Activated CD4-positive, alpha-beta memory T cell treated with anti-CD3 and anti-CD28 coated beads, Interleukin-2, amount 10 ng/mL, durations not matched to agents 7 days and 5 days (primary cell): ENCODE measurements around the gene FDXACB1. TPM values are rescaled to one million over a fixed set of nuclear protein-coding genes. Genes with fewer than 3 reads are reported as not detected.

Experiments used
- CTCF ChIA-PET: fragments of 350-600 bp; sonication (Branson Sonifier 250); formaldehyde crosslinking; loops from one replicate; lab custom pipeline; 2021; ENCODE audit warnings: antibody characterized with exemption, inconsistent platforms; lab: Charles Lee
- POLR2A ChIA-PET: fragments of 350-600 bp; sonication (Branson Sonifier 250); formaldehyde crosslinking; loops from one replicate; lab custom pipeline; 2021; ENCODE audit warnings: antibody characterized with exemption; lab: Charles Lee
- DNase-seq: peaks from one replicate; pipeline ENCODE4 v3.0.0-alpha.2; 2020
- H3K27ac Mint-ChIP-seq: one replicate; pipeline ENCODE4 v1.8.0; 2021; ENCODE audit warnings: mild to moderate bottlenecking, mixed read lengths
- H3K27me3 Mint-ChIP-seq: one replicate; pipeline ENCODE4 v1.8.0; 2021; ENCODE audit warnings: mixed read lengths
- H3K36me3 Mint-ChIP-seq: one replicate; pipeline ENCODE4 v1.8.0; 2021; ENCODE audit warnings: low read depth, mixed read lengths
- H3K4me1 Mint-ChIP-seq: one replicate; pipeline ENCODE4 v1.8.0; 2021; ENCODE audit warnings: mixed read lengths
- H3K4me3 Mint-ChIP-seq: one replicate; pipeline ENCODE4 v1.8.0; 2021; ENCODE audit warnings: mild to moderate bottlenecking, mixed read lengths
- H3K9me3 Mint-ChIP-seq: one replicate; pipeline ENCODE4 v1.8.0; 2021; ENCODE audit warnings: mixed read lengths
- total RNA-seq, 2 experiments: library from RNA; stranded (reverse); gene quantifications; one replicate each; pipeline ENCODE4 v1.2.3, GENCODE V29; 2021

Gene FDXACB1
- total RNA-seq, 2 experiments from 2014 or later: 2.9 to 3.6 TPM

GRCh38 chr11:111917312-111917711, 38.3 kb upstream of the FDXACB1 start:
- Mint-ChIP-seq H3K9me3 (no peaks in the 10 kb centered on the region), H3K27me3 (peaks cover 45% of the 10 kb centered on the region), H3K4me1 (no peaks in the 10 kb centered on the region), H3K27ac (no peak overlapping the region), H3K4me3 (no peak overlapping the region), H3K36me3 (no peaks in the 10 kb centered on the region)
- POLR2A ChIA-PET: no interaction called here
- CTCF ChIA-PET: interaction anchor here (0.6 kb wide), 1 partner anchor 1715 kb away, joined by 3 read pairs; no protein-coding TSS in a partner anchor
- no peak for DNase-seq

DNA sequence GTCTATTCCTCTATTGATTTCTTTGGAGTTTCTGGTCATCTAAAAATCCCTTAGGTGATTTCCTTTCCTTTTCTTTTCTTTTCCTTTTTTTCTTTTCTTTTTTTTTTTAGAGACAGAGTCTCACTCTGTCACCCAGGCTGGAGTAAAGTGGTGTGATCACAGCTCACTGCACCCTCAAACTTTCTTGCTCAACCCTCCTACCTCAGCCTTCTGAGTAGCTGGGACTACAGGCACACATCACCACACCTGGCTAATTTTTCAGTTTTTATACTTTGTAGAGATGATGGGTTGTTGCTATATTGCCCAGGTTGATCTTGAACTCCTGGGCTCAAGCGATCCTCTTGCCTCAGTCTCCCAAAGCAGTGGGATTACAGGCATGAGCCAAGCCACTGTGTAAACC, 37.8 kb upstream of the FDXACB1 start:
- peaks cover 47% of the 10 kb centered on the region for H3K27me3 Mint-ChIP-seq

DNA sequence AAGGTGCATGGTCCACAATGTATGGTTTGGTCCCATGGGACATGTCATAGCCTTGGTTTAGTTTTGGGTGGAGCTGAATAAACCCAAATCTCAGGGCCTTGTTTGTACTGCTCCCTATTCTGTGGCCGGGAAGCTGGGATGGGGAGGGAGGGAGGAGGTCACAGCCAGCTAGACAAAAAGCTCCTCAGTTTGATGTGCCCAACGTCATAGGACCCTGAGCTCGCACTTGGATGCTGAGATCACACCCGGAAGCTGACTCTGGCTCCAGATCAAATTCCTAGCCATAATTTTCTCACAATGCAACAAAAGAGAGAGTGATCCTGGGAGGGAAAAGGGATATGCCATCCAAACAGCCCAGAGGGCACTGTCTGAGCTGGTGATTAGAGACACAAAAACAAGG, 35.0 kb upstream of the FDXACB1 start:
- Mint-ChIP-seq H3K27ac (no peak overlapping the region), H3K36me3 (no peaks in the 10 kb centered on the region), H3K4me1 (no peaks in the 10 kb centered on the region), H3K27me3 (peaks cover 51% of the 10 kb centered on the region), H3K9me3 (no peaks in the 10 kb centered on the region), H3K4me3 (no peak overlapping the region)
- no peak for DNase-seq
- POLR2A ChIA-PET: interaction anchor here (1.8 kb wide), 1 partner anchor 13 kb away, joined by 6 read pairs; no protein-coding TSS in a partner anchor
- CTCF ChIA-PET: no interaction called here

More for the DNA sequence above, 37.8 kb upstream of the FDXACB1 start:
- H3K4me3 Mint-ChIP-seq: no peak overlapping the region
- CTCF ChIA-PET: no interaction called here
- H3K27ac Mint-ChIP-seq: no peak overlapping the region
- DNase-seq: no peak
- no peaks in the 10 kb centered on the region for H3K4me1 Mint-ChIP-seq
- no peaks in the 10 kb centered on the region for H3K36me3 Mint-ChIP-seq
- no peaks in the 10 kb centered on the region for H3K9me3 Mint-ChIP-seq
- POLR2A ChIA-PET: no interaction called here

- Mint-ChIP-seq H3K27me3 (peaks cover 51% of the 10 kb centered on the region), H3K9me3 (no peaks in the 10 kb centered on the region), H3K36me3 (no peaks in the 10 kb centered on the region), H3K4me3 (no peak overlapping the region), H3K4me1 (no peaks in the 10 kb centered on the region), H3K27ac (no peak overlapping the region)
- ChIA-PET CTCF (no interaction called here), POLR2A (no interaction called here)
- DNase-seq: no peak
These were observed 34.3 kb upstream of the FDXACB1 start for GRCh38 chr11:111913031-111913861.

GRCh38 chr11:111912535-111912934, 33.6 kb upstream of the FDXACB1 start, which contains the start of gene HSPB2:
Gene HSPB2, plus strand, starts transcription at chr11:111912734. Its CDS starts 96 bp downstream, at chr11:111912830.
- H3K36me3 Mint-ChIP-seq: no peaks in the 10 kb centered on the region
- H3K27ac Mint-ChIP-seq: no peak within 1 kb of the TSS
- H3K27me3 Mint-ChIP-seq: peaks cover 51% of the 10 kb centered on the region
- no peaks in the 10 kb centered on the region for H3K9me3 Mint-ChIP-seq
- no peak within 1 kb of the TSS for H3K4me3 Mint-ChIP-seq
- CTCF ChIA-PET: no interaction called here
- POLR2A ChIA-PET: no interaction called here
- no peaks in the 10 kb centered on the region for H3K4me1 Mint-ChIP-seq
- DNase-seq: no peak

DNA sequence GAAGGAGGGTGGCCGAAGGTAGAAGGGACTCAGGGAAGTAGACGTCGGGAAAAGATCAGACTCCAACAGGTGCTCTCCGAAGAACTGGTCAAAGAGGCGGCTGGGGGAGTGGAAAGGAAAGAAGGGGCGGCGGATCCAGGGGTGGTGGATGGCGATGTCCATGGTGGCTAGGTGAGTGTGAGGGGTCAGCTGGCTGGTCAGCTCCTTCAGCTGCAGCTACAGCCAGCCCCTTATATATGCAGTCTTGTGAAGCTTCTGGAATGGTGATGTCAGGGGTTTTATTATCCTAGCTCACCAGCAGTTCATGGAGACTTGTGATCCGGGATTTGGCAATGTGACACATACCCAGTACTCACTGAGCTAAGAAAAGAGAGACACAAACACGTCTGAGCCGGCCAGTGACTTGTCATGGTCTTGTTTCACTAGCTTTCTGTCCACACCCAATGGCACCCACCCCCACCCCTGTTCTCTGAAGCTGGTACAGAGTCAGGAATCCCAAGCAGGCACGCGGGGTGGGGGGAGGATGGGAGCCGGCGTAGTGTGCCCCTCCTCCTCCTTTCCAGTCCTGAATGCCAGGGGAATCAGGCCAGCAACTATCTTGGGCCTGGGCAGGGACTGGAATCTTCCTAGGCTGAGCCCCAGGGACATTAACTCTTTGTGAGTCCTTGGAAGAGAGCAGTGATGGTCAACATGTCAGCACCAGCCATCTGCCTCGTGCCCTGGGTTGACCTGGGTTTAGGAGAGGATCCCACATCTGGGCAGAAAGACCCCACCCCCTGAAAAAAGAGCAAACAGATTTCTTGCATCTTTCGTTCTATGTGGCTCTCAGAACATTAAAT, 32.8 kb upstream of the FDXACB1 start, which contains the start of gene CRYAB:
CRYAB (minus strand) TSS at position 208 of the 839 bp plus-strand sequence; CDS start at position 162, 46 bp downstream.
- H3K36me3 Mint-ChIP-seq: no peaks in the 10 kb centered on the region
- no peak within 1 kb of the TSS for H3K4me3 Mint-ChIP-seq
- POLR2A ChIA-PET: no interaction called here
- no peak for DNase-seq
- no peak within 1 kb of the TSS for H3K27ac Mint-ChIP-seq
- peaks cover 46% of the 10 kb centered on the region for H3K27me3 Mint-ChIP-seq
- no peaks in the 10 kb centered on the region for H3K4me1 Mint-ChIP-seq
- CTCF ChIA-PET: no interaction called here
- H3K9me3 Mint-ChIP-seq: no peaks in the 10 kb centered on the region

DNA sequence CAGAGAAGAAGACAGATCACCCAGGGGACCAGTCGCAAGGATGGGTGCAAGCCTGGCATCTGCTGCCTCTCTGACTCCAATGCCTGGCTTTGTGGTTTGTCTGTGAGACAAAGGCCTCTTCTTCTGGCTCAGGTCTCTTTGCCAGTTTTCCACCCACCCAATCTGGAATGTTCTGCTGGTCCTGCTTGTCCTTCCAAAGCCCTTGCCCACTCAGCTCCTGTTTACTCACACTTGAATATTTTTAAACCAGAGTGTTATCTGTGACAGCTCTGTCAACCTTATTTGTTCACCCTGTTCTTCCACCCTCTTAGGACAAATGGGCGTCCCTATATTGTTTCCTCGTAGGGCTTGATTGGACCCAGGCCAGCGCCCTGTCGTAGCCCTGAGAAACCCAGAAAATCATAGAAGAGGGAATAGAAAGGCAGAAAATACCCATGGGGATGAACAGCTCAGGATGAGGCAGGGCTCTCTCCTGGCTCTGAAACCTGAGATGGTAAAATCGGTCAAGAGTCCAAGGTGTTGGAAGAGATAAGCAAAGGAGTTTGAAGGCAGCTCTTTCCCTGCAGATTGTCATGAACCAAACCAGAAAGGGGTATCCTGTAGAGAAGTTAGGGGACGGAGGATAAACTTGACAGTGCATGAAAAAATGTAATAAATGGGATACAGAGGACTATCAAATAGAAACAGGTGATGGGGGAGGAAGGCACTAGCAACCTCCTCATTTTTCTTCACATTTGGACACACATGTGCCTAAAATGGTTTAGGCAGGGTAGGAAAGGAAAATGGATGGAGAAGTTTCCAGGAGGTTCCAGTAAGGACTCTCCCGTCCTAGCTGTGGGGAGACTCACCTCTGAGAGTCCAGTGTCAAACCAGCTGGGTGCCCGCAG, 32.0 kb upstream of the FDXACB1 start:
- H3K4me1 Mint-ChIP-seq: no peaks in the 10 kb centered on the region
- H3K27me3 Mint-ChIP-seq: peaks cover 43% of the 10 kb centered on the region
- POLR2A ChIA-PET: no interaction called here

GRCh38 chr11:111909378-111909777, 30.4 kb upstream of the FDXACB1 start:
- Mint-ChIP-seq H3K27ac (no peak overlapping the region), H3K4me3 (no peak overlapping the region), H3K36me3 (no peaks in the 10 kb centered on the region), H3K4me1 (no peaks in the 10 kb centered on the region), H3K27me3 (peaks cover 41% of the 10 kb centered on the region), H3K9me3 (no peaks in the 10 kb centered on the region)
- ChIA-PET POLR2A (interaction anchor here (0.5 to 0.6 kb wide), 2 partner anchors 24 to 107 kb away, joined by 3 read pairs; no protein-coding TSS in a partner anchor), CTCF (interaction anchor here (1.3 kb wide), 1 partner anchor 10 kb away, joined by 3 read pairs; the partner anchor contains the start of gene C11orf52)
- DNase-seq: no peak

More for the DNA sequence above, 32.0 kb upstream of the FDXACB1 start:
- H3K4me3 Mint-ChIP-seq: no peak overlapping the region
- H3K27ac Mint-ChIP-seq: no peak overlapping the region
- CTCF ChIA-PET: interaction anchor here (1.3 kb wide), 1 partner anchor 8 kb away, joined by 3 read pairs; the partner anchor contains the start of gene C11orf52
- no peaks in the 10 kb centered on the region for H3K9me3 Mint-ChIP-seq
- no peak for DNase-seq
- no peaks in the 10 kb centered on the region for H3K36me3 Mint-ChIP-seq

DNA sequence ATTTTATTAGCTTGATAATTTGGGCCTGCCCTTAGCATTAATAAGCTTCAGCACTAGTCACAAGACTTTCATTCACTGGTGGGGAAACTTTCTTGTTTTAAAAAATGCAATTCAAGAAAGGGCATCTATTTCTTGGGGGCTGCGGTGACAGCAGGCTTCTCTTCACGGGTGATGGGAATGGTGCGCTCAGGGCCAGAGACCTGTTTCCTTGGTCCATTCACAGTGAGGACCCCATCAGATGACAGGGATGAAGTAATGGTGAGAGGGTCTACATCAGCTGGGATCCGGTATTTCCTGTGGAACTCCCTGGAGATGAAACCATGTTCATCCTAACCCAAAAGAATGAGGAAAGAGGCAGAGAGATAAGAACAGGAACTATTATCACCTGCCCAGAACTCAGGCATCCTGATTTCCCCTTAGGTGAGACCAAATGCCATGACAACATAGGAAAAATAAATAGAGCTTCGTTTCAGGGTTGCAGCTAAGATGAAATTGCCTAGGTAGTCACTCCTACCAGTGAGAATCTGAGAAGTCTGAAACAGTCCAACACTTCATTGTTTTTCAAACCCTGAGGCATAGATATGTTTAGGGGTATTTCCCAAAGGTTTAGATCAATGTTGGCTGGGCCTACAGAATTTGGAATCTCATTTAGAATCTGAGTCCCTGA, 29.8 kb upstream of the FDXACB1 start:
- Mint-ChIP-seq H3K36me3 (no peaks in the 10 kb centered on the region), H3K9me3 (no peaks in the 10 kb centered on the region), H3K4me1 (no peaks in the 10 kb centered on the region), H3K27ac (no peak overlapping the region), H3K4me3 (no peak overlapping the region), H3K27me3 (peaks cover 38% of the 10 kb centered on the region)
- ChIA-PET POLR2A (interaction anchor here (0.5 kb wide), 1 partner anchor 106 kb away, joined by 3 read pairs; no protein-coding TSS in a partner anchor), CTCF (no interaction called here)
- no peak for DNase-seq

- ChIA-PET POLR2A (interaction anchor here (0.7 kb wide), 1 partner anchor 18 kb away, joined by 3 read pairs; no protein-coding TSS in a partner anchor), CTCF (no interaction called here)
- H3K27me3 Mint-ChIP-seq: peaks cover 39% of the 10 kb centered on the region
- no peaks in the 10 kb centered on the region for H3K4me1 Mint-ChIP-seq
- no peak overlapping the region for H3K4me3 Mint-ChIP-seq
- no peak overlapping the region for H3K27ac Mint-ChIP-seq
- no peak for DNase-seq
- H3K9me3 Mint-ChIP-seq: no peaks in the 10 kb centered on the region
- no peaks in the 10 kb centered on the region for H3K36me3 Mint-ChIP-seq
These were observed 27.7 kb upstream of the FDXACB1 start for GRCh38 chr11:111906680-111907079.

DNA sequence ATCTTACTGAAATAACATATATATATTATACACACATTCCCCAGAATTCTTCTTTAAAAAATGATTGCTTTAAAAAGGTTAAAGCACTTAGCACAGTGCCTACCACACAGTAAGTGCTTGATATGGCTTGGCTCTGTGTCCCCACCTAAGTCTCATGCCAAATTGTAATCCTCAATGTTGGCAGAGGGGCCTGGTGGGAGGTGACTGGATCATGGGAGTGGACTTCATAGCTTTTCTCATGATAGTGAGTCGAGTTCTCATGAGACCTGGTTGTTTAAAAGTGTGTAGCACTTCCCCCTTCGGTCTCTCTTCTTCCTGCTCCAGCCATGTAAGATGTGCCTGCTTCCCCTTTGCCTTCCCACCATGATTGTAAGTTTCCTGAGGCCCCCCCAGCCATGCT, 26.4 kb upstream of the FDXACB1 start:
- ChIA-PET POLR2A (no interaction called here), CTCF (no interaction called here)
- no peak for DNase-seq
- Mint-ChIP-seq H3K4me3 (no peak overlapping the region), H3K9me3 (no peaks in the 10 kb centered on the region), H3K36me3 (no peaks in the 10 kb centered on the region), H3K27me3 (peaks cover 30% of the 10 kb centered on the region), H3K27ac (no peak overlapping the region), H3K4me1 (no peaks in the 10 kb centered on the region)

- no peaks in the 10 kb centered on the region for H3K36me3 Mint-ChIP-seq
- H3K4me3 Mint-ChIP-seq: no peak overlapping the region
- POLR2A ChIA-PET: no interaction called here
- no peak overlapping the region for H3K27ac Mint-ChIP-seq
- H3K9me3 Mint-ChIP-seq: no peaks in the 10 kb centered on the region
- H3K4me1 Mint-ChIP-seq: no peaks in the 10 kb centered on the region
- DNase-seq: no peak
- peaks cover 2% of the 10 kb centered on the region for H3K27me3 Mint-ChIP-seq
- CTCF ChIA-PET: no interaction called here
These were observed 7.9 kb upstream of the FDXACB1 start for GRCh38 chr11:111886844-111887243.
